ENCODE results near the gene TIFAB. TPM values are rescaled to one million over a fixed set of nuclear protein-coding genes. Genes with fewer than 3 reads are reported as not detected.

The TIFAB gene
- polyA plus RNA-seq, 1 experiment: not detected

DNA sequence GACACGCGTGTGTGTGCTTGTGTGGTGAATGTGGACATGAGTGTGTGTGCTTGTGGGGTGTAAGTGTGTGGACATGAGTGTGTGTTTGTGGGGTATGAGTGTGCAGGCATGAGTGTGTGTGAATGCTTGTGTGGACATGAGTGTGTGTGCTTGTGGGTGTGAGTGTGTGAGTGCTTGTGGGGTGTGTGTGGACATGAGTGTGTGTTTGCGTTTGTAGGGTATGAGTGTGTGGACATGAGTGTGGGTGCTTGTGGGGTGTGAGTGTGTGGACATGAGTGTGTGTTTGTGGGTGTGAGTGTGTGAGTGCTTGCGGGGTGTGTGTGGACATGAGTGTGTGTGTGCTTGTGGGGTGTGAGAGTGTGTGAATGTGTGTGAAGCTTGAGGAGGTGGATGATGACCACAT, 29.8 kb upstream of the TIFAB start:
- H3K4me3 ChIP-seq (ENCODE audit: low read depth, low read length): no peak overlapping the region
- TF ChIP-seq, protein P1, sequence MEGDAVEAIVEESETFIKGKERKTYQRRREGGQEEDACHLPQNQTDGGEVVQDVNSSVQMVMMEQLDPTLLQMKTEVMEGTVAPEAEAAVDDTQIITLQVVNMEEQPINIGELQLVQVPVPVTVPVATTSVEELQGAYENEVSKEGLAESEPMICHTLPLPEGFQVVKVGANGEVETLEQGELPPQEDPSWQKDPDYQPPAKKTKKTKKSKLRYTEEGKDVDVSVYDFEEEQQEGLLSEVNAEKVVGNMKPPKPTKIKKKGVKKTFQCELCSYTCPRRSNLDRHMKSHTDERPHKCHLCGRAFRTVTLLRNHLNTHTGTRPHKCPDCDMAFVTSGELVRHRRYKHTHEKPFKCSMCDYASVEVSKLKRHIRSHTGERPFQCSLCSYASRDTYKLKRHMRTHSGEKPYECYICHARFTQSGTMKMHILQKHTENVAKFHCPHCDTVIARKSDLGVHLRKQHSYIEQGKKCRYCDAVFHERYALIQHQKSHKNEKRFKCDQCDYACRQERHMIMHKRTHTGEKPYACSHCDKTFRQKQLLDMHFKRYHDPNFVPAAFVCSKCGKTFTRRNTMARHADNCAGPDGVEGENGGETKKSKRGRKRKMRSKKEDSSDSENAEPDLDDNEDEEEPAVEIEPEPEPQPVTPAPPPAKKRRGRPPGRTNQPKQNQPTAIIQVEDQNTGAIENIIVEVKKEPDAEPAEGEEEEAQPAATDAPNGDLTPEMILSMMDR (IDR thresholded peaks at IDR 0.05; ENCODE audit: insufficient read depth, low read depth, low read length): no peak
- CTCF ChIA-PET: interaction anchor here (1.2 to 3.6 kb wide), 4 partner anchors 16 to 80 kb away, joined by 3 to 12 read pairs (median 6); no protein-coding TSS in a partner anchor
- DNase-seq (ENCODE audit: low read depth): no peak
- peaks cover 4% of the 10 kb centered on the region for H3K27me3 ChIP-seq (ENCODE audit: control insufficient read depth, insufficient read depth, low read length)
- no peaks in the 10 kb centered on the region for H3K36me3 ChIP-seq (ENCODE audit: control insufficient read depth, insufficient read depth, low read length)
- POLR2A ChIA-PET: no interaction called here

DNA sequence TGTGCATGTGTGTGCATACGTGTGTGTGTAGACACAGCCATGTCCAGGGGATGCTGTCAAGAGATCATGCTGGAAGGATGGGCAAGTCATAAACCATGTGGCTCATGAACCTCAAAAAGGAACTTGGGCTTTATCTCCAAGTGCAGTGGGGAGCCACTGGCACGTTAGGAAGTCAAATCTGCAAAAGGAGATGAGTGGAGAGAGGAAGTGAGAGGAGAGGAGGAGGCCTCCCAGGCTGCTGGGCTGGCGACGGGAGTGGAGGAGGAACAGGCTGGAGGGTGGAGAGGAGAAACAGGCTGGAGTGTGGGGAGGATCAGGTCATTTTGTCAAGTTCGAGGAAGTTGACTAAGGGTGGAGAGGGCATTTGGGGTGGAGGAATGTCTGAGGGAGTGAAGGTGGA, 29.2 kb upstream of the TIFAB start:
- Histone ChIP-seq H3K27me3 (ENCODE audit: control insufficient read depth, insufficient read depth, low read length) (peaks cover 4% of the 10 kb centered on the region), H3K4me3 (ENCODE audit: low read depth, low read length) (no peak overlapping the region), H3K36me3 (ENCODE audit: control insufficient read depth, insufficient read depth, low read length) (no peaks in the 10 kb centered on the region)
- TF ChIP-seq, protein P1 (IDR thresholded peaks at IDR 0.05; ENCODE audit: insufficient read depth, low read depth, low read length): no peak
- no peak for DNase-seq (ENCODE audit: low read depth)
- POLR2A ChIA-PET: no interaction called here
- CTCF ChIA-PET: interaction anchor here (3.1 to 3.6 kb wide), 2 partner anchors 70 to 71 kb away, joined by 12 to 24 read pairs; no protein-coding TSS in a partner anchor

DNA sequence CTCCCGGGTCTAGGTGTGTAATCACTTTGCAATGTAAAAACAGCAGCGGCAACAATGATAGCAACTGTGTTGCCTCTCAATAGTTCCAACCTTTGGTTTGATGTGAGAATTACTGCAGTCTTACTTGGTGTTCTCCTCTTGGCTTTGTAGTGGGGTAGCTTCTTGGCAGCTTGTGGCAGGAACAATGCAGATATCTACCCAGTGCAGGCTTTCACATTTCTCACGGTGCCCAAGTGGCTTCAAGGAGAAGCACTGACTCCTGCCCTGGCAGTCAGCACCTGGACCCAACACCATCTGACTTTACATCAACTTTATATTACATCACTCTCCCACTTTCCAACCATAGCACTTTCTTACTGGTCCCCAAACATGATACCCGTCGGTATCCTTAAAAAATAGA, 28.4 kb upstream of the TIFAB start:
- no peaks in the 10 kb centered on the region for H3K36me3 ChIP-seq (ENCODE audit: control insufficient read depth, insufficient read depth, low read length)
- TF ChIP-seq, protein P1 (IDR thresholded peaks at IDR 0.05; ENCODE audit: insufficient read depth, low read depth, low read length): no peak
- CTCF ChIA-PET: interaction anchor here (0.7 to 7.6 kb wide), 4 partner anchors 11 to 72 kb away, joined by 3 to 74 read pairs (median 14); no protein-coding TSS in a partner anchor
- H3K27me3 ChIP-seq (ENCODE audit: control insufficient read depth, insufficient read depth, low read length): peaks cover 4% of the 10 kb centered on the region
- POLR2A ChIA-PET: no interaction called here
- no peak overlapping the region for H3K4me3 ChIP-seq (ENCODE audit: low read depth, low read length)
- DNase-seq (ENCODE audit: low read depth): no peak

DNA sequence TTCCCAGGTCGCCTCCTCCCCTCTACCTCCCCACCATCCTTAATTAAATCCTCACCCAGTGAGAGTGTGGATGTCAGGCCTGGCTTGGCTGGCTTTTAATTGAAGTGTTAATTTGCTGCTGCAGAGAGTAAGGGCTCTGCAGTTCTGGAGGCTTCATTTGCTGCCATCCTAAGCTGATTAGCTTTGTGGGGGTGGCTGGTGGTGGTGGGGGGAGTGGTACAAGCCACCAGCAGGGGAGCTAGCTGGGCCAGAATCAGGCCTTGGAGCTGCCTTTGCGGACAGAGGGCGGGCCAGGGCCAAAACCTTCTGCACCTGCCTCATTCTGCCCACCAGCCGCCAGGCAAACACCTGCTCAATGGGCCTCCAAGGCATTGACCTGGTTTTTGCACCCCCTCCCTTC, 26.8 kb upstream of the TIFAB start:
- ChIA-PET CTCF (interaction anchor here (3.1 to 7.6 kb wide), 2 partner anchors 15 to 73 kb away, joined by 24 to 74 read pairs; no protein-coding TSS in a partner anchor), POLR2A (no interaction called here)
- peaks cover 4% of the 10 kb centered on the region for H3K27me3 ChIP-seq (ENCODE audit: control insufficient read depth, insufficient read depth, low read length)
- no peak for DNase-seq (ENCODE audit: low read depth)
- no peaks in the 10 kb centered on the region for H3K36me3 ChIP-seq (ENCODE audit: control insufficient read depth, insufficient read depth, low read length)
- H3K4me3 ChIP-seq (ENCODE audit: low read depth, low read length): no peak overlapping the region
- TF ChIP-seq, protein P1 (IDR thresholded peaks at IDR 0.05; ENCODE audit: insufficient read depth, low read depth, low read length): no peak

DNA sequence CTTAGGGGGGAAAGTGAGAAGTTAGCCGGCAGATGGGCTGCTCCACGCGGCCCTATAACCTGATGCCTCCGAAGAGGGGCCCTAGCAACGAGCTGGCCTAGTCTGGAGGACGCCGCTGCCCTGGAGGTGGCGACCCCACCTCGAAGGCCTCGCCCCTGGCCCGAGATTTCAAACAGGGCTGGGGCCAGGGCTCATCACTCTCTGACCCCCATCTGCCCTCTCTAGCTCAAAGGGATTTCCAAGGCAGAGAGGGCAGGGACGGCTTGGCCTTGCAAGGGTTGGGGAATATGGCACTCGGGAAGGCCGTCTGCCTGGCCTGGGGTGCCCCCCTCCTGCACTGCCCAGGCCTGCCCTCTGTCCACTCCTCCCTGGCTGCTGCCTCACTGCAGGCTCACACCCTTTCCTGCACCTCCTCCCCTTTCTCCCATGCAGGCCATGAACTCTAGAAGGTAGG, 25.5 kb upstream of the TIFAB start:
- H3K4me3 ChIP-seq (ENCODE audit: low read depth, low read length): no peak overlapping the region
- H3K27me3 ChIP-seq (ENCODE audit: control insufficient read depth, insufficient read depth, low read length): peaks cover 4% of the 10 kb centered on the region
- H3K36me3 ChIP-seq (ENCODE audit: control insufficient read depth, insufficient read depth, low read length): no peaks in the 10 kb centered on the region
- TF ChIP-seq, protein P1 (IDR thresholded peaks at IDR 0.05; ENCODE audit: insufficient read depth, low read depth, low read length): no peak
- CTCF ChIA-PET: interaction anchor here (0.8 to 26.3 kb wide), 3 partner anchors 14 to 352 kb away, joined by 4 to 1147 read pairs (median 74); partner anchors contain the start of gene CXCL14
- POLR2A ChIA-PET: interaction anchor here (0.6 kb wide), 1 partner anchor 86 kb away, joined by 4 read pairs; no protein-coding TSS in a partner anchor
- DNase-seq (ENCODE audit: low read depth): no peak

Measured in BJ (cell line).